Measurements from ENCODE around the gene FAM156A. TPM values are rescaled to one million over a fixed set of nuclear protein-coding genes. Genes with fewer than 3 reads are reported as not detected.
"Not testable (repeated sequence)": the region's sequence is repeated elsewhere in the genome, so short reads cannot be mapped to it uniquely, and the experiment has no call there.

The FAM156A gene
- total RNA-seq, 1 experiment from 2014 or later = 9.5 TPM

DNA sequence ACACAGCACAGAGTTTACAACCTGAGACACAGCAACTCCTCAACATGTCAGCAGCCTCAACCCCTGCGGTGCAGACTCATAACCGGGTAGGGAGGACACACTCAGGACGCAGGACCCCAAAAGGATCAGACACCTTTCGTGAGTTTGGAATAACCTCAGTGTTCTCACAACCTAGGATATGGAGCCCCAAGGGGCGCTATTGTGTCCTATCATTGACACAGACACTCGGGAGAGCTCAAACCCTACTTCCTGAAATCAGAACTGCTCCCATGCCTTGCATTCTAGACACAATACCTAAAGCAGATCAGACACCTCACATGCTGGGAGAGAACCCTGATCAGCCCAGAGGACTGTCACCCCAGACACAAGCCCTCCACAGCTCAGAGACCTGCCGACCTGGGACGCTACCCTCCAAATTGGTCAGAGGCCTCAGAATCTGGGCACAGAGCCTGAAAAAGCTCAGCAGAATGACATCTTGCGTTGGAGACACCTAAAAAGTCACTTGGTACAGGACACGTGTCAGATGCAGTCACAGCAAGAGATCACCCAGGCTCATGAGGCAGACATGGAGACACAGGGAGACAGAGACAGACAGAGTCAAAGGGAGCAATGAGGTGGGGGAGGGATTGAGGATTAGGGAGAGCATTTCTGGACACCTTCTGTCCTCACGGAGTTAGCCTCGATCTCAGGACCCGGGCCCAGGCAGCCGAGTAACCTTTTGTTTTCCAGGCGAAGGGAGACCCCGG, 8.8 kb upstream of the FAM156A start:
- DNase-seq (ENCODE audit: low spot score) = not testable (repeated sequence)

DNA sequence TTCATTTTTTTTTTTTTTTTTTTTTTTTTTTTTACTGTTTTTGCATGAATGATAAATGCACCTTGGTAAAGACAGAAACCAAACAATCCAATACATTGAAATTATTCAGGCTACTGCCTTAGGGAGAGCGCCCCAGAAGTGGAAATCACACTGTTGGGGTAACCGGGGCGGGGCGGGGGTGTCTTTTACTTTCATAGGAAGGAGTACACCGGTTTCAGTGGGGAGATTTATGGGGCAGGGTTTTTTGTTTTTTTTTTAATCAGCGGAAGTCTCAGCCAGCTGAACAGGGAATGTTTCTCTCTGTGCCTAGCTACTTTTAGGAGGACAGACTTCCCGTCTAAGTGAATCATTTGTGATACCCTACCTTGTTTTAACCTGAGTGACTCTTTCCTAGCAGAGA, 643 bp upstream of the FAM156A start:
- DNase-seq (ENCODE audit: low spot score) = not testable (repeated sequence)

DNA sequence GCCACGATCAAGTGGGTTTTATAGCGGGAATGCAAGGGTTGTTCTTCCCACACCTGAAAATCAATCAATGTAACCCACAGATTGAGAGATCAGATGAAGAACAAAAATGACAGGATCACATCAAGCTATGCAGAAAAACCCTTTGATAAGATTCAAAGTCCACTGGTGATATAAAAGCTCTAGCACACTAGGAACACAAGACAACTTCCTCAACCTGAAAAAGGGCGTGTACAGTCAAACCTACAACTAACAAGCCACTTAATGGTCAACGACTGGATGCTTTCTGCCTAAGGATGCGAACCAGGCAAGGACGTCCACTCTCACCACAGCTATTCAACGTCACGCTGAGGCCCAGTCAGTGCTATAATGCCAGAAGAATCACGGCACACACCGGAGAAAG, 8.4 kb downstream of the FAM156A start:
- not testable (repeated sequence) for DNase-seq (ENCODE audit: low spot score)

DNA sequence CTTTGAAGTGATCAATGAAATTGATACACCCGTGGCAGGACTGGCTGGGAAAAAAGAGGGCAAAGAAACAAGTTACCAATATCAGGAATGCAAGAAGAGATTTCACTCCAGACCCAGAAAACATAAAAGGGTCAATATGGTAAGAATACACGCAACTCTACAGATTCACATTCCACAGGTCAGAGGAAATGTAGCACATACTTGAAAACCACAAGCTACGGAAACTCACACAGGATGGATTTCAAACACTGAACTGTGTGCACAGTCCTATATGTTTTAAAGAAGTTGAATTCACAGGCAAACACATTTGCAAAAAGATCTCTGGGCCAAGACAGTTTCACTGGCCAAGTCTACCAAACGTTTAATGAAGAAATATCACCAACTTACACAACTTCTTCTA, 9.0 kb downstream of the FAM156A start:
- DNase-seq (ENCODE audit: low spot score) = not testable (repeated sequence)

DNA sequence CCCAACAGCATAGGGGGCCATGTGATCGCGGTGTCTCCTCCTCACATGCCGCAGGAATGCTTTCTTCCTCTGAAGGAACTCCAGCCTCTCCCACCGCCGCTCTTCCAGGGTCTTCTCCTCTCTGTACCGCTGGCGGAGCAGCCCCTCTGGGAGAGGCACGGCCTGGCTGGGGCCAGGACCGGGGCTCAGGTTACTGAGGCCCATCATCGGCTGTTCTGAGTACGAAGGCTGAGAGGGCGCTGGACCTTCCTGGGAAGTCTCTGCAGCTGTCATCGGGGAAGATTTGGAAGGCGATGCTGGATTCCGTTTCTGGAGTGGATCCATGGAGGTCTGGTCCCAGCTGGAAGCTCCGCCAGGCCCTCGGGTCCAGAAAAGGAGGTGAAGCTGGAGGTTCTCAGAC, 10.1 kb downstream of the FAM156A start:
- DNase-seq (ENCODE audit: low spot score) = not testable (repeated sequence)

DNA sequence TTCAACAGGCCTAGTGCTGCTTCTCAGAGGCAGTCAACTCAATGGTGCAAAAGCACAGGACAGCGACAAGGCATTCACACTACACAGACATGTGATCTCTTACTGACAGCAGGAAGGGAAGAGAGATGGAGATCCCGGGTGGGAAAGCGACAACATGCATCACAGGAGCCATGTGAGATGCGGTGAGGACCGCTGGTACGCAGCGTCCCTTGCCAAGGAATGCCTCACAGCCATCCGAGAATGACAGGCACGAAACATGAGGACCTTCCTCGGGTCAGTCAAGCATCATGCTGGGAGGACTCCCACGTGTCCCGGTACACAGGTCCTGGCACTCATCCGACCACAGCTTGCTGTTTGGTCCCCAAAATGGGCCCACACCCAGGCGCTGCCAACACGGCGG, 10.8 kb downstream of the FAM156A start:
- DNase-seq (ENCODE audit: low spot score) = not testable (repeated sequence)

DNA sequence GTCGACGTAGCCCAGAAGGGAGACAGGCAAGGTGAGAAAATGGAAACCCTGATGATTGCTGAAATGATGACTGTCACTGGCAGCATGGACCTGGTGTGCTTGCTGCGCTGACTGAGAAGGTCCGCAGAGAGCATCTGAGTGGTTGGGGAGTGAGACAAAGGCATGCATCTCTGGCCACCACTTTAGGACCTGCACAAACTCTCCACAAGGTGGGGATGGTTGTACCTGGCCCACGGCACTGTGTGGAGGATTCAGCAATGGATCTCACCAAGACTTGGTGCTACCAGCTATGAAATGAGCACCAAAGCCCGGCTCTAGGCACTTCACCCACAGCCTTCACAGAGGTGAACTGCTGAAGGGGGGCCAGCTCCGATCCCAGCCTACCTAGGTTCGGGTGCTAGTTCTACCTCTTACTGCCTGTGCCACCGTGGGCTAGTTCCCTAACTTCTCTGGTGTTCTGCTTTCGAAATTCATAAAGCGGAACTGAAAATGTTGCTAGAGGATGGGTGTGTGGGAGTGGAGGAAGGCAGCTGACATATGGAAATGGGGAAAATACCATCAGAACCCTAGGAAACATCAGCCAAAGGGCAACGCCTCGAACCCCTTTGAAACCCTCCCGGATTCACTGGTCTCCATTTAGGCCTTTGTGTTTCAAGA, 12.4 kb downstream of the FAM156A start:
- not testable (repeated sequence) for DNase-seq (ENCODE audit: low spot score)

DNA sequence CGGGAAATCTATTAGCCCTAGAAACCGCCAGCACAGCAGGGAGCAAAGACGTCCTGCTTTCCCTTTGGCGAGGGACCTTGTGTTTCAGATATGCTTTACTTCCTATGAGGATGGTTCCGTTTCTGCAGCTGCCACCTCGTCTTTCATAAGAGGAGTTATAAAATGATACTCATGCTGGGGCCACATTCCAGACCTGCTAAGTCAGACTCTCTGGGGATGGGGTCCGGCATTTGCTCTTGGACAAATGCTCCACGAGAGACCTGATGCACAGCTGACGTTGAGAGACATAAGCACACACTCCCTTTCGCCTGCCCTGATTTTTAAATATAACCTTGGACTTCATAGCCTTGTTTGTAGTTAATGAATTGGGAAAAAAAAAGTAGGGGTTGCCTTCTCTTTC, 16.6 kb downstream of the FAM156A start:
- not testable (repeated sequence) for DNase-seq (ENCODE audit: low spot score)

DNA sequence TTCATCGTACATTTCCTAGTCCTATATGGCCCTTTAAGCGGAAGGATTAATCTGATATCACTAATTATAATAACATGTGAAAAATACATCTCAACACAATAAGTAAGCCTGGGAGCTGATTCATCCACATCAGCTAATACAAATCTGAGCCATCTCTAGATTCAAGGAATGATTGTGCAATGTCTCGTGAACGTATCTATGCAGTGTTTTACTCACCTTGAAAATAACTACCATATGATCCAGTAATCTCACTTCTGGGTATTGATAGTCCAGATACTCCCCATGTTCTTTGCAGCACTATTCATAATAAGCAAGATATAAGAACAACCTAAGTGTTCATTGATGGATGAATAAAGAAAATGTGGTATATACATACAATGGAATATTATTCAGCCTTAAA, 17.6 kb downstream of the FAM156A start:
- DNase-seq (ENCODE audit: low spot score) = not testable (repeated sequence)

DNA sequence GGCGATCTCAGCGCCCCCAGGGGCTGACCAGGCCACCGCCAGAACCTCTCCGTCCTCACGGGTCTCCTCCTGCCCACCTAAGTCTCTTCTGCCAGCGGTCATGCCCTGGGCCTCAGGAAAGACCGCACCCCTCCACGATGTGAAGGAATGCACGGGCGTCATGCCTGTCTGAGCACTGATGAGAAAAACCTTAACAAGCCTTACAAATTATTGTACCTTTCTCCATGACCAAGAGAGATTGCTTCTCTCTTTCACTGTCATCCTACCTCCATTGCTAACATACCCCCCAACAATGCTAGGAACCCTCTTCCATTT, 22.9 kb downstream of the FAM156A start:
- DNase-seq (ENCODE audit: low spot score) = not testable (repeated sequence)

DNA sequence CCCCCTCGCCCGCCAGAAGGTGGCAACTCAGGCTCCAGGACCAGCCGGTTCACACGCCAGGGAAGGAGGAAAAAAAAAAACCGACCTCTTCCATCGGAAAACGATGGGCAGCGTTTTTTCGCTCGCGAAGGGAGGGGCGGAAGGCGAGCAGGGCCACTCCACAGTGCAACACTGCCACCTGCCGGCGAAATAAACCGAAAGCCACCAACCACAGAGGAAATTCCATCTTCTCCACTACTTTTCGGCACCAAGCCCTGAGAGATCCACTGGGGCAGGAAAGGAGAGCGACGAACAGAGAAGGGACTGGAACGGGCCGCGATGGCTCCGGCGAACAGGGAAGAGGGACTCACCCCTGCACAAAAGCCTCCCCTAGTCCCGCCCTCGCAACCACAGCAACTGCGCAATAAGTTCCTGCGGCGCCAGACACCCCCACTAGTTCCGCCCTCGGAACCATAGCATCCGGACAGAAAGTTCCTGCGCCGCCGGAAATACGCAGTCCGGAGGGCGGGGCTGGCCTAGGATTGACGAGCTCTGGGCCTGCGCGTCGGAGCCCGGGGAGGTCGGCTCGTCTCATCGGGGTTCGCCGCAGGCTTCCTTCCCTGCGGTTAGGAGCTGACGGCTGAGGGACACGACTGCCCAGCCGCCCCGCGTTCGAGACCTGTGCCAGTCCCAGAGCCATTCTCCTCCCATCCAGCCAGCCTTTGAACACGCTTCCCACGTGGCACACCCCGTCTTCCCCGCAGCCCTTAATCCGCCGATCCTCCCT, 23.4 kb downstream of the FAM156A start:
- DNase-seq (ENCODE audit: low spot score) = peak; percentile 93

DNA sequence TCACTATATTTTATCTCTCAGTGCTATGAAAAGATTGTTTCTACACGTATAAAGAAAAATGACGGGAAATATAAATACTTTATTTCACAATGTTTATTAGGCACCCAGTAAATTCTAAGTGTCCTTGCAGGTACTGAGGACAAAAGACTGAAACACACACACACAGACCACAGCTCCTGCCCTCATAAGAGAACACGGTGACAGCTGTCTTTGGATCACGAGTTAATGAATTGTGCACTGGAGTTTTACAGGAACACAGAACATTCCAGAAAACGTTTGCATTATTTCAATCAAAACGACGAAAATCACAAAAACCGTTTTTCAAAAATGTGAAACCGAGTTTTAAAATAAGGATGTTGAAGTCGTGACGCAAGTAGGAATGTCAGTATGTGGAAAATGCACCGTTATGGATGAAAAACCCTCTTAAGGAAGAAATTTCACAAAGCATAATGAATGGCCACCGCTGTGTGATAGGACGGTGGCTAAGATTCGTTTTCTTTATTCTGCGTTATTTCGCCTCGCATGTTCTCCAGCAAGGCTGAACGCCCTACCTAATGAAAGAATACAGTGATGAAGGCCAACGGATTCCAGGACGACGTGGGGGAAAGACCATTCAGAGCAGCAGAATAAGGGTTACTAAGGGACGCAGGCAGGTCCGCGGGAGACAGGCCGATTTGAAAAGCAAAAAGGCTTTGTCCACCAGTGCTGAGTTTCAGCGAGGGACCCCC, 24.2 kb downstream of the FAM156A start:
- no peak for DNase-seq (ENCODE audit: low spot score)

DNA sequence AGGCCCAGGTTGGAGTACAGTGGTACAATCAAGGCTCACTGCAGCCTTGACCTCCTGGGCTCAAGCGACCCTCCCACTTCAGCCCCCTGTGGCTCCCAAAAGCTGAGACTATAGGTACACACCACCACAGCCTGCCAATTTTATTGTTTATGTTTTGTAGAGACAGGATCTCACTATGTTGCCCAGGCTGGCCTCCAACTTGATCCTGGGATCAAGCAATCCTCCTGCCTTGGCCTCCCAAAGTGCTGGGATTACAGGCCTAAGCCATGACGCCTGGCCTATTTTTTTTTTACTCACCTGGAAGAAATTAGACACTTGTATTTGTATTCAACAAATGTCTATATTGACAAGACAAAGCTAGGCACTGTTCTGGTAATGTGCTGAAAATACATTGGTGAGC, 25.1 kb downstream of the FAM156A start:
- DNase-seq (ENCODE audit: low spot score) = no peak

DNA sequence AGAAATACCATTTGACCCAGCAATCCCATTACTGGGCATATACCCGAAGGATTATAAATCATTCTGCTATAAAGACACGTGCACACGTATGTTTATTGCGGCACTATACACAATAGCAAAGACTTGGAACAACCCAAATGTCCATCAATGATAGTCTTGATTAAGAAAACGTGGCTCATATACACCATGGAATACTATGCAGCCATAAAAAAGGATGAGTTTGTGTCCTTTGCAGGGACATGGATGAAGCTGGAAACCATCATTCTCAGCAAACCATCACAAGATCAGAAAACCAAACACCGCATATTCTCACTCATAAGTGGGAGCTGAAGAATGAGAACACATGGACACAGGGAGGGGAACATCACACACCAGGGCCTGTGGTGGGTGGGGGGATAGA, 28.1 kb downstream of the FAM156A start:
- DNase-seq (ENCODE audit: low spot score) = not testable (repeated sequence)

DNA sequence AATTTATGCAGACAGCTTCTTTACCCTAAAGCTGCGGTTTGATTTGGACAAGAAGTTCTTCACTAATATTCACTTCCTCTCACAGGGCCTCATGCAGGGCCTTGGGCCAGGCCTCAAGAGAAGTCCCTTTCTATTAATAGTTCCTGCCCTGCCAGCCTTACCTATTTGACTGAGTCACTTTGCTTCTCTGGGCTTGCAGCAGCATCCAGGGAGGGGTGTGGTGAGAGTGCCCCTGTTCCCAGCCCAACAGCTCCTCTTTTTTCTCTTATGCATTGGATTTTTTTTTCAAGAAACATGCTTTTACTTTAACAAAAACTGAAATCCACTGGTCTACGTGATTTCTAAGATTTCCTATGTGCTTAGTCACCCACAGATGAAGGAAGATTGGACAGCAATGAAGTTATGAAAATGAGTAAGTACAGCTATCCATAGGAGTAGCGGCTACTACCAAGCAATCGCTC, 34.5 kb downstream of the FAM156A start:
- peak; percentile 62 for DNase-seq (ENCODE audit: low spot score)

DNA sequence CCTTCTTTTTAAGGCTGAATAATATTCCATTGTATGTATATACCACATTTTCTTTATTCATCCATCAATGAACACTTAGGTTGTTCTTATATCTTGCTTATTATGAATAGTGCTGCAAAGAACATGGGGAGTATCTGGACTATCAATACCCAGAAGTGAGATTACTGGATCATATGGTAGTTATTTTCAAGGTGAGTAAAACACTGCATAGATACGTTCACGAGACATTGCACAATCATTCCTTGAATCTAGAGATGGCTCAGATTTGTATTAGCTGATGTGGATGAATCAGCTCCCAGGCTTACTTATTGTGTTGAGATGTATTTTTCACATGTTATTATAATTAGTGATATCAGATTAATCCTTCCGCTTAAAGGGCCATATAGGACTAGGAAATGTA, 43.6 kb downstream of the FAM156A start:
- DNase-seq (ENCODE audit: low spot score) = not testable (repeated sequence)

DNA sequence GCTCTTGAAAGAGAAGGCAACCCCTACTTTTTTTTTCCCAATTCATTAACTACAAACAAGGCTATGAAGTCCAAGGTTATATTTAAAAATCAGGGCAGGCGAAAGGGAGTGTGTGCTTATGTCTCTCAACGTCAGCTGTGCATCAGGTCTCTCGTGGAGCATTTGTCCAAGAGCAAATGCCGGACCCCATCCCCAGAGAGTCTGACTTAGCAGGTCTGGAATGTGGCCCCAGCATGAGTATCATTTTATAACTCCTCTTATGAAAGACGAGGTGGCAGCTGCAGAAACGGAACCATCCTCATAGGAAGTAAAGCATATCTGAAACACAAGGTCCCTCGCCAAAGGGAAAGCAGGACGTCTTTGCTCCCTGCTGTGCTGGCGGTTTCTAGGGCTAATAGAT, 44.6 kb downstream of the FAM156A start:
- not testable (repeated sequence) for DNase-seq (ENCODE audit: low spot score)

DNA sequence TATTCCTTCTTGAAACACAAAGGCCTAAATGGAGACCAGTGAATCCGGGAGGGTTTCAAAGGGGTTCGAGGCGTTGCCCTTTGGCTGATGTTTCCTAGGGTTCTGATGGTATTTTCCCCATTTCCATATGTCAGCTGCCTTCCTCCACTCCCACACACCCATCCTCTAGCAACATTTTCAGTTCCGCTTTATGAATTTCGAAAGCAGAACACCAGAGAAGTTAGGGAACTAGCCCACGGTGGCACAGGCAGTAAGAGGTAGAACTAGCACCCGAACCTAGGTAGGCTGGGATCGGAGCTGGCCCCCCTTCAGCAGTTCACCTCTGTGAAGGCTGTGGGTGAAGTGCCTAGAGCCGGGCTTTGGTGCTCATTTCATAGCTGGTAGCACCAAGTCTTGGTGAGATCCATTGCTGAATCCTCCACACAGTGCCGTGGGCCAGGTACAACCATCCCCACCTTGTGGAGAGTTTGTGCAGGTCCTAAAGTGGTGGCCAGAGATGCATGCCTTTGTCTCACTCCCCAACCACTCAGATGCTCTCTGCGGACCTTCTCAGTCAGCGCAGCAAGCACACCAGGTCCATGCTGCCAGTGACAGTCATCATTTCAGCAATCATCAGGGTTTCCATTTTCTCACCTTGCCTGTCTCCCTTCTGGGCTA, 48.9 kb downstream of the FAM156A start:
- not testable (repeated sequence) for DNase-seq (ENCODE audit: low spot score)

DNA sequence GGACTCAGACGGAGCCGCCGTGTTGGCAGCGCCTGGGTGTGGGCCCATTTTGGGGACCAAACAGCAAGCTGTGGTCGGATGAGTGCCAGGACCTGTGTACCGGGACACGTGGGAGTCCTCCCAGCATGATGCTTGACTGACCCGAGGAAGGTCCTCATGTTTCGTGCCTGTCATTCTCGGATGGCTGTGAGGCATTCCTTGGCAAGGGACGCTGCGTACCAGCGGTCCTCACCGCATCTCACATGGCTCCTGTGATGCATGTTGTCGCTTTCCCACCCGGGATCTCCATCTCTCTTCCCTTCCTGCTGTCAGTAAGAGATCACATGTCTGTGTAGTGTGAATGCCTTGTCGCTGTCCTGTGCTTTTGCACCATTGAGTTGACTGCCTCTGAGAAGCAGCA, 50.4 kb downstream of the FAM156A start:
- DNase-seq (ENCODE audit: low spot score) = not testable (repeated sequence)

DNA sequence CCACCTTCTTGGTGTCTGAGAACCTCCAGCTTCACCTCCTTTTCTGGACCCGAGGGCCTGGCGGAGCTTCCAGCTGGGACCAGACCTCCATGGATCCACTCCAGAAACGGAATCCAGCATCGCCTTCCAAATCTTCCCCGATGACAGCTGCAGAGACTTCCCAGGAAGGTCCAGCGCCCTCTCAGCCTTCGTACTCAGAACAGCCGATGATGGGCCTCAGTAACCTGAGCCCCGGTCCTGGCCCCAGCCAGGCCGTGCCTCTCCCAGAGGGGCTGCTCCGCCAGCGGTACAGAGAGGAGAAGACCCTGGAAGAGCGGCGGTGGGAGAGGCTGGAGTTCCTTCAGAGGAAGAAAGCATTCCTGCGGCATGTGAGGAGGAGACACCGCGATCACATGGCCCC, 51.2 kb downstream of the FAM156A start:
- DNase-seq (ENCODE audit: low spot score) = not testable (repeated sequence)

DNA sequence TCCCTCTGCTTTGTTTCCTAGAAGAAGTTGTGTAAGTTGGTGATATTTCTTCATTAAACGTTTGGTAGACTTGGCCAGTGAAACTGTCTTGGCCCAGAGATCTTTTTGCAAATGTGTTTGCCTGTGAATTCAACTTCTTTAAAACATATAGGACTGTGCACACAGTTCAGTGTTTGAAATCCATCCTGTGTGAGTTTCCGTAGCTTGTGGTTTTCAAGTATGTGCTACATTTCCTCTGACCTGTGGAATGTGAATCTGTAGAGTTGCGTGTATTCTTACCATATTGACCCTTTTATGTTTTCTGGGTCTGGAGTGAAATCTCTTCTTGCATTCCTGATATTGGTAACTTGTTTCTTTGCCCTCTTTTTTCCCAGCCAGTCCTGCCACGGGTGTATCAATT, 52.2 kb downstream of the FAM156A start:
- DNase-seq (ENCODE audit: low spot score) = not testable (repeated sequence)

Measured in H4 (cell line).